ENCODE measurements around the gene SLIT1.

Gene SLIT1

GRCh38 chr10:96998329-96998888 is 187.3 kb downstream of the SLIT1 start:
- TF ChIP-seq FOXP2 (optimal IDR thresholded peaks at IDR 0.05; ENCODE audit: borderline replicate concordance, extremely low read depth, extremely low read length, insufficient read depth), result no peak
- TF ChIP-seq TAF1 (IDR thresholded peaks at IDR 0.05; ENCODE audit: borderline replicate concordance, insufficient read depth, low read length), result no peak

GRCh38 chr10:96996275-96996965 is 189.3 kb downstream of the SLIT1 start:
- TF ChIP-seq REST (IDR thresholded peaks at IDR 0.05; ENCODE audit: insufficient read depth in 1 of 2, low read depth in 2 of 2, low read length in 2 of 2) (no peak), SIN3A (IDR thresholded peaks at IDR 0.05; ENCODE audit: borderline replicate concordance, insufficient read depth, low read length) (no peak), FOXP2 (optimal IDR thresholded peaks at IDR 0.05; ENCODE audit: borderline replicate concordance, extremely low read depth, extremely low read length, insufficient read depth) (no peak), TAF1 (IDR thresholded peaks at IDR 0.05; ENCODE audit: borderline replicate concordance, insufficient read depth, low read length) (no peak), POLR2AphosphoS5 (IDR thresholded peaks at IDR 0.05; ENCODE audit: low read depth, low read length) (no peak)

GRCh38 chr10:96995851-96996250 is 189.9 kb downstream of the SLIT1 start:
- TF ChIP-seq REST (IDR thresholded peaks at IDR 0.05; ENCODE audit: insufficient read depth in 1 of 2, low read depth in 2 of 2, low read length in 2 of 2) (no peak), TAF1 (IDR thresholded peaks at IDR 0.05; ENCODE audit: borderline replicate concordance, insufficient read depth, low read length) (no peak), SIN3A (IDR thresholded peaks at IDR 0.05; ENCODE audit: borderline replicate concordance, insufficient read depth, low read length) (no peak), FOXP2 (optimal IDR thresholded peaks at IDR 0.05; ENCODE audit: borderline replicate concordance, extremely low read depth, extremely low read length, insufficient read depth) (no peak), POLR2AphosphoS5 (IDR thresholded peaks at IDR 0.05; ENCODE audit: low read depth, low read length) (no peak)

- TF ChIP-seq TAF1 (IDR thresholded peaks at IDR 0.05; ENCODE audit: borderline replicate concordance, insufficient read depth, low read length), result no peak
- no peak for TF ChIP-seq POLR2AphosphoS5 (IDR thresholded peaks at IDR 0.05; ENCODE audit: low read depth, low read length)
- TF ChIP-seq SIN3A (IDR thresholded peaks at IDR 0.05; ENCODE audit: borderline replicate concordance, insufficient read depth, low read length), result no peak
- no peak for TF ChIP-seq FOXP2 (optimal IDR thresholded peaks at IDR 0.05; ENCODE audit: borderline replicate concordance, extremely low read depth, extremely low read length, insufficient read depth)
- no peak for TF ChIP-seq REST (IDR thresholded peaks at IDR 0.05; ENCODE audit: insufficient read depth in 1 of 2, low read depth in 2 of 2, low read length in 2 of 2)
Measured at GRCh38 chr10:96992721-96993120, 193.0 kb downstream of the SLIT1 start.

- TF ChIP-seq REST (IDR thresholded peaks at IDR 0.05; ENCODE audit: insufficient read depth in 1 of 2, low read depth in 2 of 2, low read length in 2 of 2) (no peak), SIN3A (IDR thresholded peaks at IDR 0.05; ENCODE audit: borderline replicate concordance, insufficient read depth, low read length) (no peak), FOXP2 (optimal IDR thresholded peaks at IDR 0.05; ENCODE audit: borderline replicate concordance, extremely low read depth, extremely low read length, insufficient read depth) (no peak), POLR2AphosphoS5 (IDR thresholded peaks at IDR 0.05; ENCODE audit: low read depth, low read length) (no peak)
Measured at GRCh38 chr10:96991313-96991841, 194.4 kb downstream of the SLIT1 start.
